HG03060 (cell line): ENCODE data around the gene PRKAR1B.
A peak's percentile ranks its signal among the peaks of the same experiment; 100 is the strongest.

Source experiments
- ATAC-seq: cut with Tn5 transposase; IDR thresholded peaks from one replicate; pipeline ENCODE4 v1.9.1; 2021; ENCODE audit warnings: low read depth, moderate number of reproducible peaks; ENCODE audit not compliant: unreplicated experiment

PRKAR1B gene

DNA sequence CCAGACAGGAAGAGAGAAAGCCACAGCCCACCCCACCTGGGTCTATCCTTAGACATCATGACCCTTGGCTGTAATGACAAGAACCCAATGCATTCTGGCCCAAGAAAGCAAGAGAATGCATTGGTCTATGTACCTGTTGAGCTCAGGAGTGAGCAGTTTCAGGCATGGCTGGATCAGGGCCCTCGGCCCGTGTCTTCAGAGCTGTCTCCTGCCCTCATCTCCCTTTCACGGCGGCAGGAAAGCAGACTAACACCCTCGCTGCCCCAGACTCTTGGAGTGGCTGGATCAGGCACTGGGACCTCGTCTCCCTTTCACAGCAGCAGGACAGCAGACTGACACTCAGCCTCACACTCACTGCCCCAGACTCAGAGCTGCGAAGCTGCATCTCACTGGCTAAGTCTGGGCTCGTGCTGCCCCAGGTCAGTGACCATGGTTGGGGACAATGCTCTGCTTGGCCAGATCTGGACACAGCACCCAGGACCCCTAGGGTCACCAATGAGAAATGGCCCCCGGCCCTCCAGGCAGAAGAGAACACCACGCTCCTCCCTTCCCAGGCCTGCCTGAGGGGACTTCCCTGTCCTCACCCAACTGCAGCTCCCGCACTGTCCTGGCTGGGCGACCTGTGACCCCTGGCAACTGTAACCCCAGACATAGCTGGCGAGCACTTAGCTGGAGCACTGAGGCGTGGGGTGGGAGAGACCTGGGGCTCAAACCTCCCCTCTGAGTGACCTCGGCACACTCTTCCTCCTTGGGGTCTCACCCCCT, 194.5 kb downstream of the PRKAR1B start:
- no peak for ATAC-seq

DNA sequence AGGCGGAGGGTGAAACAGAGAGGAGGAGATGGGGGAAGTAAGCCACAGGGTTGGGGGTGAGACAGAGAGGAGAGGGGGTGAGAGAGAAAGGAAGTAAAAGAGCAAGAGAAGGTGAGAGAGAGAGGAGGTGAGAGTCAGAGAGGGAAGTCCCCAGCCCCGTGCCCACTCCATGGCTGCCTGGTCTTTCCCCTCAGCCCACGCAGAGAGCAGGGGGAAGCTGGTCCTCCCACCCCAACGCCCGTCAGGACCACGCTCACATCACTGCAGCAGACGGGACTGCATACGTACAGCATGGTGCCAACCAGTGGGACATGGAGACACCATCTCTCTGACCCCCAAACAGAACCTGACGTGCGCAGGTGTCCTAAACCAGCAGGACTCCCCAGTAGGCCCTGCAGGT, 195.3 kb downstream of the PRKAR1B start:
- no peak for ATAC-seq

DNA sequence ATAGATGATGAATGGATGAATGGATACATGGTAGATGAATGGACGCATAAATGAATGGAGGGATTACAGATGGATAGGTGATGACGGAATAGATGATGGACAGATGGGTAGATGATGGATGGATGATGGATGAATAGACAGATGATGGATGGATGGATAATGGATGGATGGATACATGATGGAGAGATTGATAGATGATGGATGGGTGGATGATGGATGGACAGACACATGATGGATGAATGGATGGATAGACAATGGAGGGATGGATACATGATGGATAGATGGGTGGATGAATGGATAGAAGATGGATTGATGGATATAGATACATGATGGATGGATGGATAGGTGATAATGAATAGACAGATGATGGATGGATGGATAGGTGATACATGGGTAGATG, 198.6 kb downstream of the PRKAR1B start:
- no peak for ATAC-seq

DNA sequence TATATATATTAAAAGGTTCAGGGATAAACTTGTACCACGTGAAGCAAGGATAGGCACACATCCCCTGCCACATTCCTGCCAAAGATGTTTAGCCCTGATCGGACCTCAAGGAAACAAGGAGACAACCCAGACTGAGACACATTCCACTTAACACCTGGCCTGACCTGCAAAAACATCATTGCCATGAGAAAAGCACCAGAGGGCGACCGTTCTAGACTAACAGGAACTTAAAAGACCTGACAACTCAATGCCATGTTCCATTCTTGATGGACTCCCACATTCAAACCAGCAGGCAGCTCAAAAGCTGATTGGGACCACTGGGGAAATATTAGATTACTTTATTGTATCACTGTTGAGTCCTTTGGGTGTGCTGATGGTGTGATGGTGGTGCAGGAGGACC, 199.4 kb downstream of the PRKAR1B start:
- ATAC-seq, result no peak

DNA sequence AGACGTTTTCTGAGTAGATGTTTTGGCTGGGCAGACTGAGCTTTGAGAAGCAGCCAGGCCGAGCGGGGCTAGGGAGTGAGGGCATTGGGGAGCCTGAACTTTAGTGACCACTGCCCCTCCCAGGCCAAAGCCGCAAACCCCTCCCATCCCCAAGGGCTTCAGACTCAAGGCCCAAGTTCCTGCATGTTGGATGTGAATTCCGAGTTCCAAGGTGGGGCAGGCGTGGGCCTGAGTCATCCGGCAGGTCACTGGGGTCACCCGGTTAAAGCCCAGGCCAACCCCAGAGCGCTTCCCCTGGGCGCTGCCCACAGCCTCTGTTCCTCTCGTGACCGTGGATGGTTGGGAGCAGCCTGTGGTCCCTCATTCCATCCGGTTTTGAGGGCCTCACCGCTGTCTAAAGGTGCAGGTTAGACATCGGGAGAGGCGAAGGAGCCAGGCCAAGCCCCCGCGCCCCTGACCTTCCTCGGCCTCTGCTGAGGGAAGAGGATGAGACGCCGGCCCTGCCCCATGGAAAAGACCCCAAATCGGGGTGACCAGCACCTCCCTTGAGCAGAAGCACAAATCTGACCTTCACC, 200.5 kb downstream of the PRKAR1B start:
- ATAC-seq, result no peak

DNA sequence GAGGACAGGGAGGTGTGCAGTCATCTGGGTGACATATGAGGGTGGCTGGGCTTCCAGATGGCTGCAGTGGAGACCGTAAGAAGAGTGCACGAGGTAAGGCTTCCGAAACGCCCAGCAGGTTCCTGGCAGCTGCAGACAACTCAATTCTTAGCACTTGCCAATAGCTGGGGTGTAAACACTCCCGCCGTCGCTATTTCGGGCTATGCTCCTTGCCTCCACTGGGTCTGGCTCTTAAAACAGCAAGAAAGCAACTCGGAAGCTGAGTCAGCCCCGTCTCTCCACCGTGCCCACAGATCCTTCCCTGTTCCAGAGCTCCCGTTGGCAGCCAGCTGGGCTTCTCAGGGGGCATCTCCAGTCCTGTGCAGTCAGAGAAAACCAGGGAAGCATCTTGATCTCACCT, 201.3 kb downstream of the PRKAR1B start:
- no peak for ATAC-seq

DNA sequence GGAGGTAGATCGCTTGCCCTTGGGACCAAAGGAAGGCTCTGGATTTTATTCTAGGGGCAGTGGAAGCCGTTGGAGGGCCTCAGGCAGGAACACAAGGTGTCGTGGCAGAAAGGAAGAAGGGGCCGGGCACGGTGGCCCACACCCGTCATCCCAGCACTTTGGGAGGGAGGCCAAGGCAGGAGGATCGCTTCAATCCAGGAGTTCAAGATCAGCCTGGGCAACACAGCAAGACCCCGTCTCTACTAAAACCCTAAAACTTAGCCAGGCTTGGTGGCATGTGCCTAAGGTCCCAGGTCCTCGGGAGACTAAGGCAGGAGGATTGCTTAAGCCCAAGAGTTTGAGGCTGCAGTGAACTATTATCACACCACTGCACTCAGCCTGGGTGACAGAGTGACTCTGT, 202.3 kb downstream of the PRKAR1B start:
- no peak for ATAC-seq

DNA sequence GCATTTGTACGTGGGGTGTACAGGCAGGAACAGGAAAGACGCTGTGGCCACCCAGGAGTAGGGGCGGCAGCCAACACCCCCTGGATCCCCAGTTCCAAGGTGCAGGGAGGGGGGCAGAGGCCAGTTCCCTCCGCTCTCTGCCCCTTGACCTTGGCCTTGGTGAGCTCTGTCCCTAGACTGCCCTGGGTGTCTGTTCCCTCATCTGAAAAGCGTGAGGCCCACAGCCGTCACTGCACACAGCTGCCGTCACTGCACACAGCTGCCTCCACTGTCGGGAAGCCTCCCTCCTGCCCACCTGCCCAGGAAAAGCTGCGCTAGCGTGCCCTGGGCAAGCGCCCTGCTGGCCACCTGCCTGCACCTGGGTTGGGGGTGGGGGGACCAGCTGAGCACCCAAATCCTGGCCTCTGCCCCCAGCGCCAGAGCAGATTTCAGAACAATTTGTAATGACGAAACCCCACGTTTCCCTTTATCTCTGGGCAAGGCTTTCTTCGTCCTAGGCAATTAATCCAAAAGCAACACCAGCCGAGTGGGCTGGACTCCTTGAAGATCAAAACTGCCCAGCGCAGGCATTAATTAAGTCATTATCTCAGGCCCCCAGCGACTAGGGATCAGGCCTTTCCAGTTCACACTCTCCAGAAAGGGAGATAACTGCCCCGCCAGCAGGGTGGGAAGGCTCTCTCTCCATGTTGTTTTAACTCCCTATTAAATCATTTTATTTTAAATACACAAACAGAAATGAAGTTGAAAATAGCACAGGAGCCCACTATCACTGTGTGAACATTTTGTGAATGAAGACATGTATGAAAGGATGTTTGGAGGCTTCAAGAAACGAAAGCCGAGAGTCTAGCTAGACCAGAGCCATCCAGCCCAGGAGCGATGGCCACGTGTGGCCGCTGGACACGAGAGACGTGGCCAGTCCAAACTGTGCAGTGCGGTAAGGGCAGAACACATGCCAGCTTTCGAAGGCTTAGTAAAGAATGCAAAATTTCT, 203.4 kb downstream of the PRKAR1B start:
- ATAC-seq, result no peak

DNA sequence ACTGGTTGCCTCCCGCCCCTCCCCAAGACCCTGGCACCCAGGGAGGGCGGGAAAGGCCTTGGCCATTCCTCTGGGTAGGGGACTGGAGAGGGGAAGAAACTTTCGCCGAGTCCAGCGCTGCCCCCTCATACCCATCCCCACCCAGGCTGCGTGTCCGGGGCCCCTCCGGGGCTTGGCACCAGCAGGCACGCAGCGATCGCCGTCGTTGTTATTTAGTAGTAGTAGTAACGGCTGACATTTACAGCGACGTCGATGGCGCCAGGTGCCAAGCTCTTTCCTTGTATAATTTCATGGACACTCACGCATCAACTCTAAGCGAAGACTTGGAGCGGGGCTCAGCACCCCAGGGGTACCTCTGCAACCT, 204.1 kb downstream of the PRKAR1B start:
- no peak for ATAC-seq

DNA sequence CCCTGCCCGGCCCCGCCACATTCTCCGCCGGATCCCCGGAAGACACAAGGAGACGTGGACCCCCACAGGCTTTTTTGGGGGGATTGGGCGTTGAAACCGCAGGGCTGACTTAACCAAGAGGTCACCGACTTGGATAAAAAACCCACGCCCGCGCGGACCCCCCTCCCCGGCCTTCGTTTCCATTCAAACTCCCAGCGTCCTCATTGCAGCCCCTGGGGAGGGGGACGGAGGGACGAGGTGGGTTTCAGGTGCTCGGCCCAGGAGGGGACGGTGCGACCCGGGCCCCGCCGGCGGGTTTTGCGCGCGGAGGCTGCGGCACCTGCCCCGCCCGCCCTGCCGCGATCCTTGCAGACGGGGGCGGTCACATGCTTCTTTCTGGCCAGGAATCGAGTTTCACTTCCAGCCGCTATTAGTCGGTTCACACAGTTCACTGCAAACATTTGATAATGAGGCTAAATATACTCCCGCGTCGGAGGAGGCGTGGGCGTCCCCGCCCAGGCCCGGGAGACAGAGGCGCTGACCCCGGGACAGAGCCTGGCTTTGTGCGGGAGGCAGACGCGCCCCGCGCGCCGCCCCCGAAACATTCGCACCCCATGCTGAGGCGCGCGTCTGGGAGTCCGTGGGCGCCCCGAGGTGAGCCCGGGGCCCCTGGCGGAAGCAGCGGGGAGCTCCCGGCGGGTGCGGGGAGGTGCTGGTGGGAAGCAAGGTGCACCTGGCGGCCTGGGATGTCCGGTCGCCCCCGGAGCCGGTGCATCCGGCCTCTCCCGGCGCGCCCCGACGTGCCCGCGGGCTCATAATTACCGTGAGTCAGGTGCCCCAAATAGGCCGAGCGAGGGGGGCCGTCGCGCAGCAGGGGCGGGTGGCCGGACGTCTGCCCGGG, 204.8 kb downstream of the PRKAR1B start:
- peak; percentile 41 for ATAC-seq

DNA sequence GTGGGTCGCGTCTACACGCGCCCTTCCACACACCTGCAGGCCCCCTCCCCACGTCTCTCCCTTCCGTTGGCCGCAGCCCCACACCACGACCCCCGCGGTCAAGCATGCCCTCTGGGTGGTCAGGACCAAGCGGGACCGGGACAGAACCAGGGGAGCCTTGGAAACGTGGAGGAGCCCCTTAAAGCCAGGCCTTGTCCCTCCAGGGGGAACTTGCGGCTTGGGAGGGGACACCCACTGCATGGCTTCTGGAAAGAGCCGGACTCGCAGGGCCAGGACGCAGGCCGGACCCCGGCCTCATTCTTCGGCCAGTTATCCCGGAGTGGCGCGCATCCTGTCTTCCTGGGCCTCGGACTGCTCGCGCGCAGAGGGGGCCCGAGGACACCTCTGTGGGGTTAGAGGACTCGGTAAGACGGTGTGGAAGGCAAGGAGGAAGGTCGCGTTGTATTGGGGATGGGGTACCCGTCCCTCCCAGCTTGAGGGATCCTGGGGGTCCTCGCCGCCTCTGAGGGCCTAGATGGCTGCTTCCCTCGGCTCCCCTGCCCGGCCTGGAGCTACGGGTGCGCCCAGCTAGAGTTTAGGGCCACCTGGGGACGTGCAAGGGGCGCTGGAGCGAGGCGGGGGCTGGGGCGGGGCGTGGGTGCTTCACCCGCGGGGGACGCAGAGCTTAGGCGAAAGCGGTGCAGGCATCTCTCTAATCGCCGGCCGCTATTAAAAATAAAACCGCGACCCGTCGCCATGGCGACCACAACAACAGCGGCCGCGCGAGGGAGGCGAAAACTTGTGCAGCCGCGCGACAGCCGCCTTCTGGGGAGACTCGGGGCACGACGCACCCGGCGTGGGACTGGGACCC, 205.6 kb downstream of the PRKAR1B start:
- ATAC-seq, result no peak

DNA sequence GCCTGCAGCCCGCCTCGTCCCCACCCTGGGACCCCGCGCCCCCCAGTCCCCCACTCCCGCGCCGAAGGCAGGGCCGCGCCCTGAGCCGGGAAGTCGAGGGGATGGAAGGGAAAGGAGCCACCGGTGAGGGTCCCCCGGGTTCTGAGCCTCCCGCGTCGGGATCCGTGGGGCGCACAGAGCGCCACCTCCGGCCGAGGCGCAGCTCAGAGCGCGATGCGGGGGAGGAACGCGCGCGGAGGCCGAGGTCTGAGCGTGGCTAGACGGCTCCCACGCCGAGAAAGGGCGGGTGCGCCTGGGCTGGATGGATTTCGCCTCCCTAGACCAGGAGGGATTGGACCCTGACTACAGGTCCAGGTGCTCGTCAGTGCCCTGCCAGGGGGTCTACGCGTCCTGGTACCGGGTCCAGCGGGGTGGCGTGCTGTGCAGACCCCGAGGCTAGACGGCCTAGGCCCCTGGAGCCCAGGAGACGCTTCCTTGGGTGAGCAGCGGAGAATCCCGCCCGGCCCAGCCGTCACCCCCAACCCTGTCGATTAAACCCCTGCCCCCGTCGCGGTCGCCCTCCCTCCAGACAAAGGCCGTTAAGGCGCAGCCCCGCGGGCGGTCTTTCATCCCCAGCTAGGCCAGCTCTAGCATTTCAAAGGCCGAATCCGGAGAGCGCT, 206.4 kb downstream of the PRKAR1B start:
- ATAC-seq, result no peak

DNA sequence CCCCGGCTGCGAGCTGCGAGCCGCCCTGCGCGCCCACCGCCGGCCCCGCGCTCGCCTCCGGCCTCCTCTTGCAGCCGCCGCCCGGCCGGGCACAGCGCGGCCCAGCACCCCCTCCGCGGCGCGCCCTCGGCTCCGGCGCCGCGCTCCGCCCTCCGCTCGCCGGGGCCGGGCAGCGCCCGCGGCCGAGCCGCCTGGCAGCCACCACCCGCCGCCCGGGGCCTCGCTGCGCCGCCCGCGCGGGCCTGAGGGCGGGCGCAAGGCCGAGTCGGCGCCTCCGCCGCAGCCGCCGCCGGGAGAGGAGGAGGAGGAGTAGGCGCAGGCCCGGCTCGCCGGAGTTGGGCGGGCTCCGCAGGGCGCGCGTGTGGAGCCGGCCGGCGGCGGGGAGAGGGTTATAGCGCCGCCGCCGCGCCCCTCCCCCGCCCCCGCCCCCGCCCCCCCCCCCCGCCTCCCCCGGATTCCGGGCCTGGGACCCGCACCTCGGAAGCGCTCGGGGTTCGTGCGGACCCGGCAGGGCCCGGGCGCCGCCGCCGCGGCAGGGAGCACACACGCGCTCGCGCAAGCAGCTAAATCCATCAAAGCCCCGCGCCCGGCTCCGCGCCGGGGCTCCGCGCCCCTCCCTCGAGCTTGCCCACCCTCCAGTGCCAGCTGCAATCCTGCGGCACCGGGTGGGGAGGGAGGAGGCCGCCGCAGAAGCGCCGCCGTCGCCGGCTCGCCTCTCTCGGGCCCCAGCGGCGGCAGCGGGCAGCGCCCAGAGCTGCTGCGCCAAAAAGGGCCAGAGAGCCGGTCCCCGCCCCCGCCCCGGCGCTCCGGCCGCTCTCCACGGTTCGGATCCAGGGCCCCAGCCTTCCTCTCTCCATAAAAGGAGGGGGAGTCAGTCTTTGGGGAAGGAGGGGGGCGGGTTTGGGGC, 207.3 kb downstream of the PRKAR1B start, which contains the start of gene PDGFA:
Gene PDGFA (minus strand): TSS at position 363 of the 907 bp plus-strand sequence. CDS start 845 bp downstream, outside the sequence.
- no peak for ATAC-seq

DNA sequence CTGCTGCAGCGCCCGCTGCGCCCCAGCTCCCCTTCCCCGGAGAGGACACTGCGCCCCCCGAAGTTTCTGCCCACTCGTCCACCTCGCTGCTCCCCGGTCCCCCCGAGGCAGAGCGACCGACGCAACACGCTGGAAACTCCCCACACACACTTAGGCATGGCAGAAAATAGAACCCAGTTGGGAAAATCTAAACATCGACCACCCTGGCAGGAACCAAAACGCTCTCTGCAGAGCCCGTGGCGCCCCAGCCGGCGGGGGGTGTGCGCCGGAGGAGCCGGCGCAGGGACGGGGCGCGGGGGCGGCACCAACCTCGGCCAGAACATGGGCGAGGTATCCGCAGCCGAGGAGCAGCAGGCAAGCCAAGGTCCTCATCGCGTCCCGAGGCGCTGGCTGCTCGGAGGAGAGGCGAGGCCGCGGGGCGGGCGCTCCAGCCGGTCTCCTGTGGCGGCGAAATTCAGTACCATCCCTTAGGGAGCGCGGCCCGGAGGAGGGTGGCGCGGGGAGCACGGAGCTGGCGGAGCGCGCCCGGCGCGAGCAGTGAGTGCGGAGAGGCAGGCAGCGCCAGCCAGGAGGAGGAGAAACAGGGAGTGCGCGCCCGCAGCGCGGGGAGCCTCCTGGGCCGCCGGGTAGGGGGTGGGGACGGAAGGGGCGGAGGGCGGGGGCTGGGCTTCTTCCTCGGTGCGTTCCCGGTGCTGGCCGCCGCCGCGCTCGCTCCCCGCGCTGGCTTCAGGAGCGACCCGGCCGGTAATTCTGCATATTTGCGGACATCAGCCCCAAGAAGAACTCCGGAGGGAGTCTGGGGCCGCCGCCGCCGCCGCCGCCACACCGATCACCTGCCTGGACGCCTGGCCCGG, 208.2 kb downstream of the PRKAR1B start:
- ATAC-seq, result no peak

DNA sequence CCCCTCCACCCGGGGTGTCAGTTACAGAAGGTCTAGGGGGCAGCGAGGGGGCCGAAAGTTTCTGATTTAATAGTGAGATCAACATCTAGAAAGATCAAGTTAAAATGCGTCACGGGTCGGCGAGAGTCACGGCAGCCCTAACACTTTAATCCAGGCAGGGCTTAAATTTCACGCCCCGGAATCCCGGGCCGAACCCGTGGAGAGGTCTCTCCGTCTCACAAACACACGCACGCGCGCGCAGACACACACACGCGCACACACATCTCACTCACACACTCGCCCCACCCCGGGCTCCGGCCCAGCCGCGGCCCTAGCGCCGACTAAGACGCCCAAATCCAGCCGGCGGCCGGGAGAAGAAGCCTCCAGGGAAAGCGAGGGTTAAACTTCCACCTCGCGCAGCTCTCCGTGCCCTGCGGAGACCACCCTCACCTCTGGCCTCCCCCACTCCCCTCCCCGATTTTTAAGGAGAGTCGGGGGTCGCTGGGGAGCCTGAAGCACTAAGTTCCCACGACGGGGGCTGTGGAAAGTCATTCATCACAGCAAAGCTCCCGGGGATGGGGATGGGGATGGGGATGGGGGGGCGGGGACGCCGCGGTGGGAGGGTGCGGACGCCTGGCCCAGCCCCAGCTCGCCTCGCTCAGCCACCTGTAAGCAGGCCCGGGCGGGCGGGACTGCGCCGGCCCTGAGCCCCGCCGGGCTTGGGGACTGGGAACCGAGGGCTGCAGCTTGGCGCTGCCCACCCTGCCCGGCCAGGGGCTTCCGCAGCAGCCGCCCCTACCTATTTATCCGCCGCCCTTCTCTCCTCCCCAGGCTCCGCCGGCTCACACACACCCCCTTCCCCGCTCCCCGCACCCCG, 209.1 kb downstream of the PRKAR1B start:
- no peak for ATAC-seq
